NCI-H1694 (cell line): ENCODE data around the gene RAB44.

ENCODE experiments used
- DNase-seq: peaks from one replicate; lab custom pipeline; 2025; lab: John Stamatoyannopoulos, UW

Gene RAB44

DNA sequence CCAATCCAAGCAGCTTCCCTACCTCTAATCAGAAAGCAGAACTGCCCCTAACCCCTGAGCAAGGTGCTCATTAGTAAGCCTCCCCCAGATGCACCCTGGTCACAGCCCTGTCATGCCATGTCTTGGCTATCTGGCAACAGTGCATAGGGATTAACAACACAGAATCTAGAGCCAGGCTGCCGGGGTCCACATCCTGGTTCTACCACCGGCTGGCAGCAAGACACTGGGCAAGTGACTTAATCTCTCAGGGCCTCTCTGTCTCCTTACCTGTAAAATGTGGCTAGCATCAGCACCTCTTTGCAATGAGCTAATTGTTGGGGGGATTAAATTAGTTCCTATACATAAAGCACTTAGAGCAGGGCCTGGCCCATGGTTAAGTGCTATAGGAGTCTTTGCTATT is 73.5 kb downstream of the RAB44 start:
- DNase-seq, result no peak

DNA sequence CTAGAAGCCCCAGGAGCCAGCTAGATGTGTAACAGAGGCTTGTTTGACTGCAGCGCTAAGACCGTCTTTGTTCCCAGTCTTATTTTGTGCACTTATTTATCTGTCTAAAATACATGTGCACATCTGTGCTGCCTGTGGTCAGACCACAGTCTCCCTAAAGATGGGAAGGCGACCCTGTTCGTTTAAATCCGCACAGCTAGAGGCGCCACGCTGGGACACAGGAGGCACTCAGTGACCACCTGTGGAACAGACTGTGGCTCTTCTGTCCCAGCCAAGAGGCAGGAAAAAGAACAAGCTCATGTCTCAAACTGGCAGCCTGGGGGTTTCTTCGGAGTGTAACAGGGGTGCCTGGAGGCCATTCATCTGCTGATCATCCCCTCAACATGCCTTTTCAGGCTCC is 74.8 kb downstream of the RAB44 start:
- no peak for DNase-seq

DNA sequence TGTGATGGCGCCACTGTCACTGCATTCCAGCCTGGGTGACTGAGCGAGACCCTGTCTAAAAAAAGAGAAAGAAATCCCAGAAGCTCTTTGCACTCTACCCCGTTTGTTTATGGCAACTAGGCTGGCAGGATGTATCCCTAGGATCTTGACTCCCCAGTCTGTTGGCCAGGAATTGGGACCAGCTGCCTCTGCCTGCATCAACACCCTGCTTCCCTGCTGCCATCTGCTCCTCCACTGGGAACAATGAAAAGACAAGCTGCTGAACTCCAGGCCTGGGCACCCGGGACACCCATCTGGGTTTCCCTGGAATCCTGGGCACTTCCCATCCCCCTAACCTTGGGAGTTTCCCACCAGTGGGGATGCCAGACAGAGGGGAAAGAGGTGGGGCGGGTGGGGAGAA is 76.7 kb downstream of the RAB44 start:
- peak; percentile 96 for DNase-seq

DNA sequence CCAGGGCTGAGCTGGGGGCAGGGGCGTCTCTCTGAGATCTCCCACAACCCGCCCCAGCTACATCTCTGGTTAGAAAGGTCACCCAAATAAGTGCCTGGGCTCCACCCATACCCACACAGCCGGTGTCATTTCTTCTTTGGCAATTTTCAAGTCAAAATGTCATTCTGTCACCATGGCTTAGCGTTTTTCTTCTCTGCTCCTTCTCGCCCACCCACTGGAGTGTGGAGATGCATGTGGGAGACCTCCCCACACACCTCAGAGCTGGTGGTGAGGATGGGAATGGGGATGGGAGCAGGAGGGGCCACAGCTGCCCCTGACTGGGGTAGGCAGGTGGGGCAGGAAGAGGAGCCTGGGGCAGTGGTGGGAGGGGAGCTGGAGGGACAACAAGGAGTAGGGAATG is 78.5 kb downstream of the RAB44 start:
- DNase-seq, result no peak

DNA sequence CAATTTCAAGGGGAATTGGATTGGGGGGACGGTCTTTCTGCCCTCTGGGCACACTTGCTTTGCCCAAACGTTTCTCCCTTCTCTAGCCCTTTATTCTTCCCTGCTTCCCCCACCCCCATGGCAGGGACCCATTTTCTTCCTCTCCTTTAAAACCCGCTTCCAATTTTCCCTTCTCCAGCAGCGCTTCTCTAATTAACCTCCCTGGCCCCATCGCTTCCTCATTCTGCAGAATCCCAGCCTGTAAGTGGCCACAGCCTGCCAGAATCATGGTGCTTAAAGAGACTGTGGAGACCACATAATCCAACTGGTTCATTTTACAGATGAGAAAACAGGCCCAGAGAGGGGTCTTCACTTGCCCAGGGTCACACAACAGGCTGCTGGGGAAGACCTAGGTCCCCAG is 80.2 kb downstream of the RAB44 start:
- no peak for DNase-seq

DNA sequence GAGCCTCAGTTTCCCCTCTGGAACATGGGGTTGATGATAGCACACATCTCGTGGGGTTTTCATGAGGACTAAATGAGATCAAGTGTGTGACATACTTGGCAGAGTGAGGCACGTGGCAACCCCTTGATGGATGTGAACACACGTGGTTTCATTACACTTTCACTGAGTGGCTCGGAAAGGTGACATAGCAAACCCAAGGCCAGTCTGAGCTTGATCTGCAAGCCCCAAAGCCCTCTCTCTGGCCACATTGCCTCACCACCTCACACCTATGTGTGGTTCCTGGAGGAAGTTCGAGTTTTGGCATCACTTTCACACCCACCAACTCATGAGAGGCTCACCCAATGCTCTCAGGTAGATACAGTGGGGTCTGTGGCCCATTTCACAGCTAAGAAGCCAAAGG is 81.6 kb downstream of the RAB44 start:
- DNase-seq, result no peak

DNA sequence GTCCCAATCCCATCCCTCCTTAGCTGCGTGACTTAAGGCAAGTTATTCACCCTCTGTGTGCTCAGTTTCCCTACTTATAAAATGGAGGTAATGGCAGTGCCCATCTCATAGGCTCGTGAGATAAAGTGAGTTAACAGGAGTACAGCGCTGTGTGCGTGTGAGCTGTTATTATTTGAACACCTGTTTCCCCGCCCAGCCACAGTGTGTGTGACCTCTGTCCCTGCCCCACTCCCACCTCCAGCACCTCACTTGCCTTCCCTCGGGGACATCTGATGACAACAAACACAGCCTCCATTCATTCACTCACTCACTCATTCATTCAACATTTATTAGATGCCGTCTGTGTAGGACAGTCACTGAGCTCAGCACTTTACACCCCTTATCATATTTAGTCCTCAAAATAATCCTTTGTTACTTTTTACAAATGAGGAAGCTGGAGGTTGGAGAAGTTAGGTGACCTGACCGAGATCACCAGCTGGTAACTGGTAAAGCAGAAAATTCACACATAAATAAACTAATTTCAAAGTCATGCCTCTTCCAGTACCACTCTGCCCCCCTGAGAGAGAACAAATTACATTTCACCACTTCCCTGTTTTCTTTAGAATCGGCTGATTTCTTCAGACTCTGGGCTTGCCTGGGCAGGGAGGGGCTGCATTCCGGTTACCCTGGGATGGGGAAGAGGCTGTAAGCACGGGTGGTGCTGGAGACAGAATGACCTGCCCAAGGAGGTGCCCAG is 83.0 kb downstream of the RAB44 start:
- no peak for DNase-seq

DNA sequence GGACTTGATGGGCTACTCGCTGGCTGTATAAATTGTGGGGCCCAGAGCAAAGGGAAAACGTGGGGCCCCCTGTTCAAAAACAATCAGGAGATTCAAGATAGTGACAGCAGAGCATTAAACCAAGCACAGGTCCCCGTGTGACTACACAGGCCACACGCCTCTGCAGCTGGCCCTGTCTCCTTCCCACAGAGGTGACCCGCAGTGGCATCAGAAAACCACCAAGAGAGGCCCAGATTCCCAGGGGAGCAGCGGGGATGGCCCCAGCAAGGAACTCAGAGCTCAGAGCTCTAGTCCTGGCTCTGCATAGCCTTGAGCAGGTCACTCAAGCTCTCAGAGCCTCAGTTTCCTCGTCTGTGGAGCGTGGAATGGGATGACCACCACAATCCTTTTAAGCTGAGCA is 84.0 kb downstream of the RAB44 start:
- DNase-seq, result no peak
